NCI-H146 treated with DMSO at 0.1 percent for 48 hours (cell line): Measurements from ENCODE around the gene PACS1.

Source experiments
- DNase-seq: peaks from one replicate; lab custom pipeline; 2025; ENCODE audit not compliant: unreplicated experiment; lab: John Stamatoyannopoulos, UW

PACS1 gene

DNA sequence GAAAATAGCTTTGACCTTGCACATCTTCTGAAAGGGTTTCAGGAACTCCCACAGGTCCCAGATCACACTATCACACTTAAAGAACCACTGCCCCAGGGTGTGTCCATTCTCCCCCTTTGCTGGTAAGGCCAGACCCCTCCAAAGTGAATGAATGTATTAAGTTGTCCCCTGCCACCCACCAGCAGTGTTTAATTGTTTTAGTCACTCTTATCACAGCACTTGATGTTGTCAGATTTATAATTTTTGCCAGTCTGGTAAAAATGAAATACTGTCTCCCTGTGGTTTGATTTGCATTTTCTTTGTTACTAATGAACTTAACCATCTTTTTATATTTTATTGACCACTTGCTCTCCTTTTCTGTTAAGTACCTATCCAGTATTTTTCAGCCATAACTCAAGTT is 108.8 kb downstream of the PACS1 start:
- DNase-seq, result no peak

- no peak for DNase-seq
Observed at GRCh38 chr11:66181632-66182315, 111.7 kb downstream of the PACS1 start.

- DNase-seq, result no peak
Observed at GRCh38 chr11:66183494-66184048, 113.5 kb downstream of the PACS1 start.

GRCh38 chr11:66184728-66185127 is 114.7 kb downstream of the PACS1 start:
- DNase-seq, result no peak

DNA sequence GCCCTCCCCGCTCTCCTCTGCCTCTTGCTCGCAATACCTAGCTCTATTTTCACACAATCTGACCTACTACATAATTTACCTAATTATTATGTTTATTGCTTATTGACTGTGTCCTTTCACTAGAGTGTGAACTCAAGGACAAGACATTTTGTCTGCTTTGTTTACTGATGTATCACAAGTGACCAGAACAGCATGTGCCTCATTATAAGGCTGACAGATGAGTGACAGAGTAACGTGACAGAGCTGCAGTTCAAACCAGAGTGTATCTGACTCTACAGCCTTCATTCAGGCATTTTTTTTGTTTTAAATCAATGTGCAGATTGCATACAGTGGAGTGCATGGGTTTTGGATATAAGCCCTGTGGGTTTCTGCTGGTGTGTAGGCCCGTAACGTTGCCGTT is 116.4 kb downstream of the PACS1 start:
- no peak for DNase-seq

- DNase-seq, result no peak
Observed at GRCh38 chr11:66187453-66187852, 117.4 kb downstream of the PACS1 start.

- no peak for DNase-seq
Observed at GRCh38 chr11:66188580-66188979, 118.5 kb downstream of the PACS1 start.

GRCh38 chr11:66189031-66189745 is 119.1 kb downstream of the PACS1 start:
- no peak for DNase-seq

GRCh38 chr11:66190786-66191185 is 120.7 kb downstream of the PACS1 start:
- DNase-seq, result no peak

DNA sequence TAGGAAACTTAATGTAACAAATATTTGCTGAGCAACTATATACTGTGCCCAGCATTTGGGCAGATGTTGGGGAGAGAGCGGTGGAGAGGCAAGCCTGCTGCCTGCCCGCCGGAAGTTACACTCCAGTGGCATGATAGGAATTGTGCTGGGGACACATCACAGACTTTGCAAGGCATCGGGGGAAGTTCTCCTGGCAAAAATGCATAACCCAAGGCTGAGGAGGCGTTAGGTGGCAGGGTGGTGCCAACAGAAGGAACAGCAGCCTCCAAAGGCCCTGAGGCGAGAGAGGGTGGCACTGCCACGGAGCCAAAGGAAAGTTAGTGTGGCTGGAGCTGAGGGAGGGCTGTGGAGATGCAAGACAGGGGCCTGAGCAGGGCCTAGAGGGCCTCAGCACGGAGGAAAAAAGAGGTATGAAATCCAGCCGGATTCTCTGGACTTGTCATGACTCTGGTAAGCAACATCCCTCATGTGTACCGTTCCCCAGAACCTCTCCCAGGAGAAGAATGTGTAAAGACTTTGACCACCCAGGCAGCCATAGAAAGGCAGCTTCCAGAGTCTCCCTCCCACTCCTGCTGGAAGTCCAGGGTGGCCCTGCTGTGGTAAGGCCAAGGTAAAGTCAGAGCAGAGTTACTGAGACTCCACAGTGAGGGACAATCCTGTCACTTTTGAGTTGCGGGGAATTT is 122.2 kb downstream of the PACS1 start:
- no peak for DNase-seq

- DNase-seq, result no peak
Observed at GRCh38 chr11:66194391-66194790, 124.3 kb downstream of the PACS1 start.

DNA sequence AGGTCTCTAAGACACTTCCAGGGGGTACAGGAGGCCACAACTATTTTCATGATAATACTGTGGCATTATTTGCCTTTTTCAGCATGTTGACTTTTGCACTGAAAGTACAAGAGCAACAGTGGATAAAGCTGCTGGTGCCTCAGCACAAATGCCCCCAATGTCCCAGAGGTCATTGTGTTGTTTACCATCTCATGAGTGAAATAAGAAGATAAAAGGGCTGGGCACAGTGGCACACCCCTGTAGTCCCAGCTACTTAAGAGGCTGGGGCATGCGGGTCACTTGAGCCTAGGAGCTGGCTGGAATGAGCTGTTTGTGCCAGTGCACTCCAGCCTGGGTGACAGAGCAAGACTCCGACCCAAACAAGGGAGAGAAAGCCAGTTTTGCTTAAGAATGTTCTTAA is 125.8 kb downstream of the PACS1 start:
- no peak for DNase-seq

DNA sequence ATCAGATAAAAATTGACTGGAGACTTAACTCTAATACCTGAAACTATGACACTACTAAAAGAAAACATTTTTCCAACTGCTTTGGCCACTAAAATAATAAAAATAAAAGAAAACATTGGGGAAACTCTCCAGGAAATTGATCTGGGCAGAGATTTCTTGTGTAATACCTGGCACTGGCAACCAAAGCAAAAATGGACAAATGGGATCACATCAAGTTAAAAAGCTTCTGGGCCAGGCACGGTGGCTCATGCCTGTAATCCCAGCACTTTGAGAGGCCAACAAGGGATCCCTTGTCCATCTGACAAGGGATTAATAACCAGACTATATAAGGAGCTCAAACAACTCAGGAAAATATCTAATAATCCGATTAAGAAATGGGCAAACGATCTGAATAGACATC is 133.8 kb downstream of the PACS1 start:
- DNase-seq, result no peak

DNA sequence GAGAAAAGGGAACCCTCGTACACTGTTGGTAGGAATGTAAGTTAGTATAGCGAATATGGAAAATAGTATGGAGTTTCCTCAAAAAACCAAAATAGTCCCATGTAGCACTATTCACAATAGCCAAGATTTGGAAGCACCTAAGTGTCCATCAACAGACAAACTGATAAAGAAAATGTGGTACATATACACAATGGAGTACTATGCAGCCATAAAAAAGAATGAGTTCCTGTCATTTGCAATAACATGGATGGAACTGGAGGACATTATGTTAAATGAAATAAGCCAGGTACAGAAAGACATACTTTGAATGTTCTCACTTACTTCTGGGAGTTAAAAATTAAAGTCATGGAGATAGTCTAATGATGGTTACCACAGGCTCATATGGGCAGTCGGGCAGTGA is 134.3 kb downstream of the PACS1 start:
- no peak for DNase-seq

- no peak for DNase-seq
Observed at GRCh38 chr11:66207816-66208215, 137.7 kb downstream of the PACS1 start.

DNA sequence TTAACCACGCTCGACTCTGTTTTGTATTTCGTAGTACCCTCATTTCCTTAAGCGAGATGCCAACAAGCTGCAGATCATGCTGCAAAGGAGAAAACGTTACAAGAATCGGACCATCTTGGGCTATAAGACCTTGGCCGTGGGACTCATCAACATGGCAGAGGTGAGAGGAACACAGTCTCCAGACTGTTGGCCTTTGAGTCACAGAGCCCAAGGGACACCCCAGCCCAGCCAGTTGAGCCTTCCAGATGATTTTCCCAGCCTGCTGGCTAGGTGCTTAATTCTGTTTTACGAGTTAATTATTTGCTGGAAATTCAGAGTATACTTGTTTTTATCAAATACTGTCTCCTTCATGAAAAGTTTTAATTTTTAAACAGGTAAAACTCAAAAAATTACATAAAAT is 141.0 kb downstream of the PACS1 start:
- no peak for DNase-seq

GRCh38 chr11:66216911-66217310 is 146.8 kb downstream of the PACS1 start:
- no peak for DNase-seq

GRCh38 chr11:66218036-66218435 is 148.0 kb downstream of the PACS1 start:
- no peak for DNase-seq

GRCh38 chr11:66218846-66219620 is 149.0 kb downstream of the PACS1 start:
- DNase-seq, result no peak

GRCh38 chr11:66219846-66220565 is 149.9 kb downstream of the PACS1 start:
- no peak for DNase-seq

DNA sequence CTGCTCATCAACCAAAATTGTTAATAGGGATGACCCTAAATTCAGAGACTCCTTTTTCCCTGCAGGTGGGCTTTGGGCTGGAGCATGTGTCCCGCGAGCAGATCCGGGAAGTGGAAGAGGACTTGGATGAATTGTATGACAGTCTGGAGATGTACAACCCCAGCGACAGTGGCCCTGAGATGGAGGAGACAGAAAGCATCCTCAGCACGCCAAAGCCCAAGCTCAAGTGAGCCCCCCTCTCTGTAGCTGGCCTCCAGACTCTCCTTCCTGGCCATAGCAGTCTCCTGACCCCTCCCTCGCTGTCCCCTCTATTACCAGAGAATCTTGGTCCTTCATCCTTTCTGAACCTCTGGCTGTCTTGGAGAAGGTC is 150.5 kb downstream of the PACS1 start:
- no peak for DNase-seq
